Right atrium auricular region (tissue), 2 donors: ENCODE data around the gene KIAA0825. TPM values are rescaled to one million over a fixed set of nuclear protein-coding genes. Genes with fewer than 3 reads are reported as not detected.
A peak's percentile ranks its signal among the peaks of the same experiment; 100 is the strongest.
"Not testable (repeated sequence)": the region's sequence is repeated elsewhere in the genome, so short reads cannot be mapped to it uniquely, and the experiment has no call there.

Source experiments
- DNase-seq: peaks from one replicate; pipeline ENCODE4 v3.0.0-alpha.2; 2019; ENCODE audit warnings: low spot score
- H3K27ac ChIP-seq, 2 donors: fragments of 200-600 bp; sonication (generic); 1 replicate in 1 of 2; 2 replicates in 1 of 2; pipeline ENCODE4 v1.5.1; 2016 to 2019
- H3K27me3 ChIP-seq, 2 donors: fragments of 200-600 bp; sonication (generic); one replicate each; pipeline versions ENCODE4 v1.5.1 to v1.6.0; 2017 to 2019
- H3K36me3 ChIP-seq: fragments of 200-600 bp; sonication (generic); one replicate; pipeline ENCODE4 v1.5.1; 2016
- H3K4me1 ChIP-seq, 2 donors: fragments of 200-600 bp; sonication (generic); one replicate each; pipeline versions ENCODE4 v1.5.1 to v1.6.0; 2017 to 2019
- H3K4me3 ChIP-seq, 2 donors: fragments of 200-600 bp; sonication (generic); 1 replicate in 1 of 2; 2 replicates in 1 of 2; pipeline ENCODE4 v1.5.1; 2017 to 2019; ENCODE audit warnings: mild to moderate bottlenecking in 1 of 2, moderate library complexity in 1 of 2
- H3K9me3 ChIP-seq, 2 donors: fragments of 200-600 bp; sonication (generic); one replicate each; pipeline ENCODE4 v1.5.1; 2019
- total RNA-seq, 2 donors: library from RNA; depleted of rRNA; stranded (reverse); fragments of >200 nt; gene quantifications; one replicate each; pipeline ENCODE4 v1.1.0, GENCODE V29; 2016
- TF ChIP-seq, protein P1 (sequence below), 2 donors: fragments of 200-600 bp; sonication (generic); IDR thresholded peaks; one replicate each; pipeline ENCODE4 v1.5.1; 2019; ENCODE audit warnings: antibody characterized with exemption in 2 of 2

KIAA0825 gene
- total RNA-seq, 2 donors from 2014 or later, result 2.4 to 4.3 TPM

DNA sequence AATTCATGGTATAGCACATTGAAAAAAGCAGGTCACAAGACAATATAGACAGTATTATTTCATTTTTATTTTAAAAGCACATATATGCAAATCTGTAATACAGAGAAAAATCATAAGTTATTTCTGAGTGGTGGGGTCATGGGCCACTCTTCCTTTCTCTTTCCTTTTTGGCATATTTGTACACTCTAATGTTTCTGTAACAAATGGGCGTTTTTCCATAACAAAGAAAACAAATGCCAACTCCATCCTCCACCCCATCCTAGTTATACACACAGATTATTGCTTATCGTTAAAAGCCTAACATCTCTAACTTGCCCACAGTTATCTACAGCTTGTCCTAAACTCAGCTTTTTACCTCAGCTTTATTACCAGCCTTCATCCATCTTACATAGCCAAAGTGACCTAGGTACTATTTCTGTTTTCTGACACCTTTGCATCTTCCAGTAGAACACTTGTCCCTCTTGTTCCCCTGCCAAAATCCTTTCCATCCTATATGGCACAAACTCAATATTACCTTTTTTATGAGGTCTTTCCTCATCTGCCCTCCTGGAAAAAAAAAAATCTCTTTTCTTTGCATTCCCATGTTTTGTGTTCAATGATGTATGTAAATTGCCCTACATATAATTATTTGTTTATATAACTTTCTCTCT is 4.1 kb downstream of the KIAA0825 start:
- Histone ChIP-seq H3K27me3 (no peaks in the 10 kb centered on the region), H3K9me3 (no peaks in the 10 kb centered on the region), H3K4me1 (peaks cover 0 to 15% of the 10 kb centered on the region in 2 donors), H3K36me3 (no peaks in the 10 kb centered on the region), H3K27ac (no peak overlapping the region), H3K4me3 (no peak overlapping the region)
- no peak for DNase-seq
- TF ChIP-seq, protein P1, sequence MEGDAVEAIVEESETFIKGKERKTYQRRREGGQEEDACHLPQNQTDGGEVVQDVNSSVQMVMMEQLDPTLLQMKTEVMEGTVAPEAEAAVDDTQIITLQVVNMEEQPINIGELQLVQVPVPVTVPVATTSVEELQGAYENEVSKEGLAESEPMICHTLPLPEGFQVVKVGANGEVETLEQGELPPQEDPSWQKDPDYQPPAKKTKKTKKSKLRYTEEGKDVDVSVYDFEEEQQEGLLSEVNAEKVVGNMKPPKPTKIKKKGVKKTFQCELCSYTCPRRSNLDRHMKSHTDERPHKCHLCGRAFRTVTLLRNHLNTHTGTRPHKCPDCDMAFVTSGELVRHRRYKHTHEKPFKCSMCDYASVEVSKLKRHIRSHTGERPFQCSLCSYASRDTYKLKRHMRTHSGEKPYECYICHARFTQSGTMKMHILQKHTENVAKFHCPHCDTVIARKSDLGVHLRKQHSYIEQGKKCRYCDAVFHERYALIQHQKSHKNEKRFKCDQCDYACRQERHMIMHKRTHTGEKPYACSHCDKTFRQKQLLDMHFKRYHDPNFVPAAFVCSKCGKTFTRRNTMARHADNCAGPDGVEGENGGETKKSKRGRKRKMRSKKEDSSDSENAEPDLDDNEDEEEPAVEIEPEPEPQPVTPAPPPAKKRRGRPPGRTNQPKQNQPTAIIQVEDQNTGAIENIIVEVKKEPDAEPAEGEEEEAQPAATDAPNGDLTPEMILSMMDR (IDR thresholded peaks at IDR 0.05), result no peak

DNA sequence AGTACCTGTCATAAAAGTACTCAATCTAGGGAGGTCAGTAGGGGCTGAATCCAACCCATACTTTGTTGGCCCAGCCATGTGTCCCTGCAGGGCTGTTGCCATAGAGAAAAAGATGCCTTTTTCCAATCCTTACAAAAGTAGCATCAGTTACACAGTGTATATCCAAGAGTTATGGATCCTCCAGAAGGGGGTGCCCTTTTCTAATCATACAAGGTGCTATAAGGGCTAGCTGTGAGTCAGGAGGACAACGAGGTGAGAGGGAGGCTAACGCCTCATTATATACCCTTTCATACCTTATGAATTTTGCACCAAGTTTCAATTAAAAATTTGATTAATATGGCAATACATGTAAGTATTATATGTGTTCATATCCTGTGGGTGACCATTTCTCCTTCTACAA is 4.8 kb downstream of the KIAA0825 start:
- H3K4me1 ChIP-seq, result peaks cover 0 to 12% of the 10 kb centered on the region in 2 donors
- no peak overlapping the region for H3K27ac ChIP-seq
- TF ChIP-seq, protein P1 (IDR thresholded peaks at IDR 0.05), result peak in 1 of 2 donors; percentile 14
- H3K36me3 ChIP-seq, result no peaks in the 10 kb centered on the region
- no peaks in the 10 kb centered on the region for H3K9me3 ChIP-seq
- DNase-seq, result no peak
- H3K4me3 ChIP-seq, result no peak overlapping the region
- no peaks in the 10 kb centered on the region for H3K27me3 ChIP-seq

DNA sequence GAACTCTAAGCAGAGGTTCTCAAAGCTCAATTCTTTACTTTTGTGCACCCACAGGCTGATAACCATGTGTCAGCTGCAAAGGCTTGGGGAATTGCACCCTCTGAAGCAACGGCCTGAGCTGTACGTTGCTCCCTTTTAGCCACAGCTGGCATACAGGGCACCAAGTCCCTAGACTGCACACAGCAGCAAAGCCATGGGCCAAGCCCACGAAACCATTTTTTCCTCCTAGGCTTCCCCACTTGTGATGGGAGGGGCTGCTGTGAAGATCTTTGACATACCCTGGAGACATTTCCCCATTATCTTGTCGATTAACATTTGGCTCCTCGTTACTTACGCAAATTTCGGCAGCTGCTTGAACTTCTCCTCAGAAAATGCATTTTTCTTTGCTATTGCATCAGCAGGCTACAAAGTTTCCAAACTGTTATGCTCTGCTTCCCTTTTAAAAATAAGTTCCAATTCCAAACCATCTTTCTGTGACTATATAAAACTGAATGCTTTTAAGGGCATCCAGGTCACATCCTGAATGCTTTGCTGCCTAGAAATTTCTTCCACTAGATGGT is 23.0 kb downstream of the KIAA0825 start:
- H3K4me3 ChIP-seq, result no peak overlapping the region
- H3K9me3 ChIP-seq, result no peaks in the 10 kb centered on the region
- no peaks in the 10 kb centered on the region for H3K27me3 ChIP-seq
- H3K27ac ChIP-seq, result no peak overlapping the region
- TF ChIP-seq, protein P1 (IDR thresholded peaks at IDR 0.05), result no peak
- no peaks in the 10 kb centered on the region for H3K36me3 ChIP-seq
- DNase-seq, result no peak
- no peaks in the 10 kb centered on the region for H3K4me1 ChIP-seq

DNA sequence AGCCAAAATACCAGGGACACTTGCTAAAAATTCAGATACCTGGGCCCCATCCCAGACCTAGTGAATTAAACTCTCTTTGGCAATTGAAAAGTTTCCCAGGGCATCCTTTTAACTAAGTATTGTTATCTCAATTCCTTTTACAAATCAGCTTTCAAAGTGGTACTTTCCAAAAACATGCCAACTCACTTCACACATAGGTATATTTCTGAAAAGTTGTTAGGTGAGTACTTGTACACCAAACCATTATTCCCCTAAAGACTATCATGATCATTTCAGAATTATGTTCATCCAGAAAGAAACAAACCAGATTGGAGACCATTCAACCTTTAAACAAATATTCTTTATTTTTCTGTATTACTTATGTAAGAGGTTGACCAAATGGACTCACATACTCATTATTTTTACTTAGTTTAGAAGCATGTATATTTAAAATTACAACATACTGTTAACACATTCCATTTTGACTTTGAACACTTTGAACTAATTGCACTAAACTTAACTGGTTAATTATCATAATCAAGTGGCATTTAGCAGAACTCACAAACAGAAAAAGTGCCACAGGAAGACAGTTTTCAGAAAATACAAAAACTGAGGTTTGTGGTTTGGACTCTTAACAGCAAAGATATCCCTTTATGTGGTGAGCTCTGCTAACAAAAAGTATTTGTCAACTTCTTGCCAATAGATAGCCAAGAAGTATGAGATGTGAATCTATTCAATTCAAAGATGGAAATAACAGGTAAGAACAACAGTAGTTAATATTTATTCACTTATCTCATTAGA is 40.7 kb downstream of the KIAA0825 start:
- DNase-seq, result no peak
- Histone ChIP-seq H3K9me3 (no peaks in the 10 kb centered on the region), H3K27me3 (no peaks in the 10 kb centered on the region), H3K4me1 (no peaks in the 10 kb centered on the region), H3K27ac (no peak overlapping the region), H3K4me3 (no peak overlapping the region), H3K36me3 (no peaks in the 10 kb centered on the region)
- TF ChIP-seq, protein P1 (IDR thresholded peaks at IDR 0.05), result no peak

DNA sequence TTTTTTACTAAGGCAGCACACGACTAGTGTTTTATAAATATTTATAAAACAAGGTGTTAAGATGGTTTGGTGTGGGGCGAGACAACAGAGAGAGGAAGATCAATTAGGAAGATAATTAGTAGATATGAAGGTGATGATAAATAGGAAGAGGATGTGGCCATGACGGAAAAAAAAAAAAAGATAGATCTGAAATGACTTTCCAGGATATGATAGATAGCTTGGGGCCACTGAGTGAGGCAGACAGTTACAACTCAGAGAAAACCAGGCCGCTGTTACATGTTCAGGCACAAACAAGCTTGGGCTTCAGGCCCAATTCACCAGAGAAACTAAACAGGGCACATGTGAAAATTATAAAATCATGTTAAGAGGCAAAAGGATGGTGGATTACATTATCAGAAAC is 43.2 kb downstream of the KIAA0825 start:
- no peak for DNase-seq
- no peaks in the 10 kb centered on the region for H3K9me3 ChIP-seq
- no peak overlapping the region for H3K27ac ChIP-seq
- TF ChIP-seq, protein P1 (IDR thresholded peaks at IDR 0.05), result no peak
- no peaks in the 10 kb centered on the region for H3K36me3 ChIP-seq
- H3K4me3 ChIP-seq, result no peak overlapping the region
- no peaks in the 10 kb centered on the region for H3K27me3 ChIP-seq
- H3K4me1 ChIP-seq, result no peaks in the 10 kb centered on the region

DNA sequence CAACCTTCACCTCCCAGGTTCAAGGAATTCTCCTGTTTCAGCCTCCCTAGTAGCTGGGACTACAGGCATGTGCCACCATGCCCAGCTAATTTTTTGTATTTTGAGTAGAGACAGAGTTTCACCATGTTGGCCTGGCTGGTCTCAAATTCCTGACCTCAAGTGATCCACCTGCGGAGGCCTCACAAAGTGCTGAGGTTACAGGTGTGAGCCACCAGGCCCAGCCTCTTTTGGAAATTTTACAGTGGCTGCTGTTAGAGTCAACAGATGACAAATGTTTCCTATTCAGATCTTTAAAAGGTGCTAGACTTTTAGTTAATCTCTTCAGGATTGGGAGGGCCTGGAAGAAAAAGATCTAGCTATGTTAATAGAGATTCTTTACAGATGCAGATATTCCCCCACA is 45.1 kb downstream of the KIAA0825 start:
- H3K9me3 ChIP-seq, H3K36me3 ChIP-seq, H3K4me3 ChIP-seq, DNase-seq, H3K4me1 ChIP-seq, H3K27me3 ChIP-seq, H3K27ac ChIP-seq: not testable (repeated sequence)
